H1 (cell line): ENCODE data around the gene SELENOS. TPM values are rescaled to one million over a fixed set of nuclear protein-coding genes. Genes with fewer than 3 reads are reported as not detected.

ENCODE experiments used
- CTCF ChIA-PET: fragments of 300-600 bp; sonication (Branson Sonifier 250); formaldehyde crosslinking; loops from one replicate; lab custom pipeline; 2021; ENCODE audit not compliant: partially characterized antibody; lab: Charles Lee
- POLR2A ChIA-PET: fragments of 300-600 bp; sonication (Branson Sonifier 250); formaldehyde crosslinking; loops from one replicate; lab custom pipeline; 2021; ENCODE audit warnings: inconsistent platforms; ENCODE audit not compliant: partially characterized antibody; lab: Charles Lee
- DNase-seq, 2 experiments: peaks; one replicate each; pipeline versions ENCODE4 v3.0.0 to v3.0.0-alpha.2; 2010 to 2022; ENCODE audit warnings: low spot score in 2 of 2, low read depth in 1 of 2, mixed read lengths in 1 of 2
- FAIRE-seq: peaks from 2 replicates; lab custom pipeline; 2011; peaks lifted over from hg19 to GRCh38; lab: Jason Lieb, UNC
- H2AFZ ChIP-seq: 2 replicates; pipeline ENCODE4 v1.8.1; 2012; ENCODE audit warnings: low read length, inconsistent platforms
- H2AK5ac ChIP-seq: 2 replicates; pipeline ENCODE4 v1.6.1; 2013; ENCODE audit warnings: low read depth, low read length
- H2BK120ac ChIP-seq: replicated peaks from 2 replicates; pipeline ENCODE3; 2013; ENCODE audit warnings: low read depth, low read length, inconsistent platforms
- H2BK12ac ChIP-seq: 2 replicates; pipeline ENCODE4 v1.6.1; 2013; ENCODE audit warnings: low read depth, low read length
- H2BK15ac ChIP-seq: 2 replicates; pipeline ENCODE4 v1.6.1; 2013; ENCODE audit warnings: low read length
- H2BK20ac ChIP-seq: 2 replicates; pipeline ENCODE4 v1.6.1; 2013; ENCODE audit warnings: low read length
- H2BK5ac ChIP-seq: 2 replicates; pipeline ENCODE4 v1.6.1; 2013; ENCODE audit warnings: low read depth, low read length
- H3K14ac ChIP-seq: 2 replicates; pipeline ENCODE4 v1.6.1; 2013; ENCODE audit warnings: inconsistent platforms; ENCODE audit not compliant: insufficient read length
- H3K18ac ChIP-seq: 2 replicates; pipeline ENCODE4 v1.6.1; 2013; ENCODE audit warnings: low read length; ENCODE audit errors: extremely low read depth
- H3K23ac ChIP-seq: 2 replicates; pipeline ENCODE4 v1.6.1; 2013; ENCODE audit warnings: inconsistent platforms; ENCODE audit not compliant: insufficient read length
- H3K23me2 ChIP-seq: 2 replicates; pipeline ENCODE4 v1.6.1; 2013; ENCODE audit warnings: low read depth, low read length
- H3K27ac ChIP-seq: 2 replicates; pipeline ENCODE4 v1.6.1; 2011; ENCODE audit warnings: low read depth, low read length, inconsistent platforms
- H3K27me3 ChIP-seq, 4 experiments: replicated peaks in 1 of 4; 1 replicate in 1 of 4; 2 replicates in 3 of 4; pipeline versions ENCODE4 v1.6.1 to v1.8.1; 2011 to 2013; ENCODE audit warnings: low read length in 3 of 4, mild to moderate bottlenecking in 3 of 4, inconsistent platforms in 2 of 4, mixed read lengths in 2 of 4, moderate library complexity in 1 of 4; ENCODE audit not compliant: control insufficient read depth in 3 of 4, insufficient read depth in 3 of 4; ENCODE audit errors: extremely low read depth in 1 of 4
- H3K36me3 ChIP-seq, 4 experiments: 2 replicates each; pipeline versions ENCODE4 v1.6.1 to v1.8.1; 2011 to 2013; ENCODE audit warnings: mild to moderate bottlenecking in 4 of 4, low read length in 3 of 4, moderate library complexity in 2 of 4, control low read depth in 1 of 4, inconsistent platforms in 1 of 4; ENCODE audit not compliant: insufficient read depth in 4 of 4, control insufficient read depth in 2 of 4
- H3K4ac ChIP-seq: replicated peaks from 2 replicates; pipeline ENCODE3; 2013; ENCODE audit warnings: low read length, low read depth, mixed read lengths, inconsistent platforms; ENCODE audit not compliant: insufficient read length
- H3K4me1 ChIP-seq, 4 experiments: replicated peaks in 1 of 4; 1 replicate in 1 of 4; 2 replicates in 3 of 4; pipeline versions ENCODE4 v1.6.1 to v1.8.1; 2011 to 2013; ENCODE audit warnings: low read length in 3 of 4, inconsistent platforms in 2 of 4, mixed read lengths in 1 of 4; ENCODE audit not compliant: insufficient read depth in 4 of 4, control insufficient read depth in 3 of 4
- H3K4me2 ChIP-seq, 2 experiments: 2 replicates each; pipeline versions ENCODE4 v1.6.1 to v1.8.1; 2011 to 2013; ENCODE audit warnings: low read depth in 2 of 2, low read length in 2 of 2, control low read depth in 1 of 2, inconsistent platforms in 1 of 2, mild to moderate bottlenecking in 1 of 2; ENCODE audit not compliant: insufficient read depth in 1 of 2
- H3K4me3 ChIP-seq, 4 experiments: fragments of 200-600, 300-600 bp in 1 of 4; sonication (generic), shearing (Covaris generic), sonication (Bioruptor Twin) in 1 of 4; 2 replicates each; pipeline versions ENCODE4 v1.5.1 to v1.8.1; 2011 to 2016; ENCODE audit warnings: low read length in 4 of 4, low read depth in 3 of 4, control low read depth in 2 of 4, inconsistent platforms in 2 of 4, mild to moderate bottlenecking in 2 of 4, mixed read lengths in 1 of 4, moderate library complexity in 1 of 4; ENCODE audit not compliant: insufficient read depth in 2 of 4; ENCODE audit errors: extremely low read depth in 1 of 4
- H3K56ac ChIP-seq: replicated peaks from 2 replicates; pipeline ENCODE3; 2013; ENCODE audit warnings: low read depth, mild to moderate bottlenecking, mixed read lengths, low read length, inconsistent platforms; ENCODE audit not compliant: insufficient read length
- H3K79me1 ChIP-seq: 2 replicates; pipeline ENCODE4 v1.6.1; 2013; ENCODE audit warnings: low read depth, low read length, control low read depth
- H3K79me2 ChIP-seq, 2 experiments: 2 replicates each; pipeline versions ENCODE4 v1.6.1 to v1.8.1; 2012 to 2013; ENCODE audit warnings: low read length in 2 of 2, mild to moderate bottlenecking in 2 of 2, inconsistent platforms in 1 of 2; ENCODE audit not compliant: insufficient read depth in 2 of 2, control insufficient read depth in 1 of 2
- H3K9ac ChIP-seq, 4 experiments: replicated peaks in 1 of 4; 1 replicate in 1 of 4; 2 replicates in 3 of 4; pipeline versions ENCODE4 v1.6.1 to v1.8.1; 2011 to 2013; ENCODE audit warnings: low read depth in 3 of 4, low read length in 3 of 4, control low read depth in 2 of 4, mild to moderate bottlenecking in 2 of 4, moderate library complexity in 2 of 4, inconsistent platforms in 1 of 4; ENCODE audit errors: extremely low read depth in 1 of 4
- H3K9me3 ChIP-seq, 2 experiments: 2 replicates each; pipeline versions ENCODE4 v1.6.1 to v1.8.1; 2012 to 2013; ENCODE audit warnings: mild to moderate bottlenecking in 2 of 2, moderate library complexity in 2 of 2, control low read depth in 1 of 2, inconsistent platforms in 1 of 2, low read depth in 1 of 2, low read length in 1 of 2, mixed read lengths in 1 of 2; ENCODE audit not compliant: insufficient read depth in 2 of 2
- H4K20me1 ChIP-seq, 2 experiments: replicated peaks in 1 of 2; 2 replicates each; pipeline versions ENCODE3 to v1.8.1; 2011 to 2013; ENCODE audit warnings: inconsistent platforms in 2 of 2, low read length in 2 of 2, mild to moderate bottlenecking in 1 of 2; ENCODE audit not compliant: insufficient read depth in 2 of 2, control insufficient read depth in 1 of 2
- H4K5ac ChIP-seq: 2 replicates; pipeline ENCODE4 v1.6.1; 2013; ENCODE audit warnings: low read length, low read depth, mixed read lengths, inconsistent platforms; ENCODE audit not compliant: insufficient read length
- H4K8ac ChIP-seq: 2 replicates; pipeline ENCODE4 v1.8.0; 2013; ENCODE audit warnings: mild to moderate bottlenecking, moderate library complexity, low read length, inconsistent platforms; ENCODE audit not compliant: insufficient read depth; ENCODE audit errors: extremely low read depth
- H4K91ac ChIP-seq: replicated peaks from 2 replicates; pipeline ENCODE3; 2013; ENCODE audit warnings: low read length, mixed read lengths, inconsistent platforms; ENCODE audit not compliant: insufficient read length
- ATF2 ChIP-seq: IDR thresholded peaks from 2 replicates; pipeline ENCODE4 v1.6.1; 2012; ENCODE audit warnings: low read length, inconsistent platforms
- ATF3 ChIP-seq: IDR thresholded peaks from 2 replicates; pipeline ENCODE4 v1.6.1; 2011; ENCODE audit warnings: low read depth, mild to moderate bottlenecking, low read length; ENCODE audit not compliant: insufficient read depth
- SP4 ChIP-seq: IDR thresholded peaks from 2 replicates; pipeline ENCODE4 v1.6.1; 2012; ENCODE audit warnings: low read length, inconsistent platforms
- WGBS, 2 experiments: shearing (Covaris generic) in 1 of 2; methylation state at CpG; one replicate each; pipeline versions ENCODE4 v1.1.6 to v1.1.7; 2013 to 2015; ENCODE audit warnings: low lambda C conversion rate in 2 of 2, mixed read lengths in 2 of 2, inconsistent platforms in 1 of 2, low coverage in 1 of 2, missing lambda C conversion rate in 1 of 2; ENCODE audit not compliant: insufficient replicate concordance in 2 of 2, insufficient coverage in 1 of 2, insufficient read length in 1 of 2; ENCODE audit errors: extremely low coverage in 1 of 2, missing lambda C conversion rate in 1 of 2; 5-methylcytosine and 5-hydroxymethylcytosine counted together
- polyA plus RNA-seq, 7 experiments: library from polyadenylated mRNA; depleted of rRNA in 3 of 7; stranded (reverse) in 5 of 7; unstranded in 2 of 7; fragments of >200 nt in 5 of 7; fragments of 200-250 nt in 2 of 7; gene quantifications; 1 replicate in 5 of 7; 2 replicates in 1 of 7; 4 replicates in 1 of 7; pipeline versions ENCODE4 v1.2.1 to v1.2.3, GENCODE V29; 2011 to 2013; ENCODE audit warnings: missing spikeins in 2 of 7, mixed read lengths in 2 of 7
- total RNA-seq: library from RNA; stranded (reverse); fragmentation: NEBNext Ultra II Directional; extraction: Animal tissue kit (Norgen Biotek cat#: 25700); gene quantifications from 2 replicates; pipeline ENCODE4 v1.2.1, GENCODE V29; 2021

Gene SELENOS
- total and polyA plus RNA-seq, 2 of the 8 experiments (the other 6 are each of a cell fraction or from before 2014, with no cell fraction given) = 45.1 to 46.0 TPM

DNA sequence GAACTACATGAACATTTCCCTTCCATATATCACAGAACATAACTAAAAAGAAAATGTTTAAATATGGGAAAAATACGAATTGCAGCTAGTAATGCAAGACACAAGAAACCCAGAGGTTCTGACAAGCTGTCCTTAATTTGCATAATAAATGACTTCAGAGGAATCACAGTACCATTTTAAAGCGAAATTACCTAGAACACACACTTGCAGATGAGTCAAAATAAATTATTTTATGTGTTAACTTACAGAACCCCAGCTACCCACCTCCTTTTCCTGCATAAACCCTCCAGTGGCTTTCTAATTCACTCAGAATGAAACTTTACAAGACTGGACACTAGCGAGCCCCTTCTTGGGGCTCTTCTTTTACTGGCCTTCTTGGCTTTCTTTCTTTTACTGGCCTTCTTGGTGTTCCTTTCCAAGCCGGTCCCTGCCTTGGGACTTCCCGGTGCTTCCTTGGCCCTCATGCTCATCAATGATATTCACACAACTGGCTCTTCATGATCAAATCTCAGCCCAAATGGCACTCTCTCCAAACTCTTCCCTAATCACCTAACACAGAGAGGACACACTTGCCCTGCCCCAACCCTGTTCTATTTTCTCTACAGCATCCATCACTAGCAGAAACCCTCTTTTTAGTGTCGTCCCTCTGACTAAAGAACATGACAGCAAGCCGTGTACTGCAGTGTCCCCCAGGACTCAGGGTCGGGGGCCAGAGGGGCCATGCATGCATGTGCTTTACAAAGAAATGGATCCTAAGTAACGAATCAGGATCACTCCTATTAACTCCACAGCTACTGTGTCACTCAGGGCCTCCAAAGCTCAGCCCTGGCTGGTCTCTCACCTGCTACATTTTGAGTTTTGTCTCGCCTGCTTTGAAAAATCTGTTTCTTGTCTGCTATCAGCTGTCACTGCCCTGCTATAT lies 30.2 kb downstream of the SELENOS start:
- Histone ChIP-seq H3K9me3 (no peaks in the 10 kb centered on the region), H3K79me2 (peaks cover 54 to 90% of the 10 kb centered on the region in 2 experiments), H3K23me2 (peaks cover 9% of the 10 kb centered on the region), H3K4me2 (peak overlapping the region in 1 of 2 experiments; percentile 18; a peak in 1 of 4 replicates), H3K79me1 (peaks cover 21% of the 10 kb centered on the region), H2AFZ (no peak overlapping the region), H2BK5ac (no peak overlapping the region), H4K8ac (no peak overlapping the region), H3K14ac (no peak overlapping the region), H3K4ac (no peak overlapping the region), H3K18ac (no peak overlapping the region), H3K36me3 (peaks cover 0 to 3% (median under 1%) of the 10 kb centered on the region in 4 experiments; a peak in 1 of 8 replicates), H3K27ac (no peak overlapping the region), H4K20me1 (peaks cover 33 to 44% of the 10 kb centered on the region in 2 experiments), H3K56ac (no peak overlapping the region), H3K23ac (no peak overlapping the region), H4K91ac (no peak overlapping the region), H2BK15ac (no peak overlapping the region), H2BK12ac (no peak overlapping the region), H3K4me3 (no peak overlapping the region), H2BK120ac (no peak overlapping the region), H3K4me1 (peaks cover 7 to 27% (median 14%) of the 10 kb centered on the region in 4 experiments; a peak in 6 of 7 replicates), H4K5ac (no peak overlapping the region), H3K9ac (no peak overlapping the region), H2BK20ac (no peak overlapping the region), H2AK5ac (no peak overlapping the region), H3K27me3 (no peaks in the 10 kb centered on the region)
- WGBS, 2 experiments = 89% methylated on average over 10 of the region's 10 CpGs; no CpG with 5 or more reads in 1 of the 2 experiments
- TF ChIP-seq SP4 (no peak), ATF3 (no peak), ATF2 (no peak)
- ChIA-PET CTCF (interaction anchor here (0.6 to 2.7 kb wide), 14 partner anchors 11 to 439 kb away, joined by 3 to 12 read pairs (median 3); no protein-coding TSS in a partner anchor), POLR2A (interaction anchor here (1.2 kb wide), 1 partner anchor 11 kb away, joined by 3 read pairs; no protein-coding TSS in a partner anchor)
- DNase-seq = no peak
- FAIRE-seq = no peak
